Thoracic aorta (tissue), 2 donors: ENCODE measurements around the gene TNRC6C. TPM values are rescaled to one million over a fixed set of nuclear protein-coding genes. Genes with fewer than 3 reads are reported as not detected.

Experiments
- ATAC-seq: fragments of 150-250 bp; one replicate; pipeline ENCODE4 v1.8.0; 2017; ENCODE audit warnings: low read depth; ENCODE audit not compliant: insufficient number of reproducible peaks, low FRiP score
- DNase-seq: peaks from one replicate; pipeline ENCODE4 v3.0.0-alpha.2; 2020; ENCODE audit warnings: low spot score
- H3K27ac ChIP-seq, 2 donors: fragments of 200-600 bp; sonication (generic); 1 replicate in 1 of 2; 2 replicates in 1 of 2; pipeline ENCODE4 v1.5.1; 2016; ENCODE audit warnings: mild to moderate bottlenecking in 2 of 2, moderate library complexity in 2 of 2
- H3K27me3 ChIP-seq: fragments of 200-600 bp; sonication (generic); replicated peaks from 2 replicates; pipeline ENCODE4 v1.6.0; 2016; ENCODE audit warnings: mild to moderate bottlenecking; ENCODE audit not compliant: insufficient read depth
- H3K36me3 ChIP-seq: fragments of 200-600 bp; sonication (generic); one replicate; pipeline ENCODE4 v1.5.1; 2016
- H3K4me1 ChIP-seq, 2 donors: fragments of 200-600 bp; sonication (generic); 1 replicate in 1 of 2; 2 replicates in 1 of 2; pipeline versions ENCODE4 v1.5.1 to v1.6.0; 2016; ENCODE audit warnings: low read depth in 2 of 2, mild to moderate bottlenecking in 1 of 2; ENCODE audit not compliant: control insufficient read depth in 1 of 2
- H3K4me3 ChIP-seq: fragments of 200-600 bp; sonication (generic); 2 replicates; pipeline ENCODE4 v1.5.1; 2016; ENCODE audit warnings: mild to moderate bottlenecking
- H3K9me3 ChIP-seq: fragments of 200-600 bp; sonication (generic); 2 replicates; pipeline ENCODE4 v1.5.1; 2016
- total RNA-seq, 2 donors: library from RNA; depleted of rRNA; stranded (reverse); fragments of >200 nt; gene quantifications; one replicate each; pipeline versions ENCODE4 v1.1.0 to v1.2.3, GENCODE V29; 2016
- TF ChIP-seq, protein P1 (sequence below): fragments of 200-600 bp; sonication (generic); IDR thresholded peaks from one replicate; pipeline ENCODE4 v1.5.1; 2019; ENCODE audit warnings: antibody characterized with exemption

TNRC6C gene
- total RNA-seq, 2 donors from 2014 or later: 27.8 to 41.1 TPM

DNA sequence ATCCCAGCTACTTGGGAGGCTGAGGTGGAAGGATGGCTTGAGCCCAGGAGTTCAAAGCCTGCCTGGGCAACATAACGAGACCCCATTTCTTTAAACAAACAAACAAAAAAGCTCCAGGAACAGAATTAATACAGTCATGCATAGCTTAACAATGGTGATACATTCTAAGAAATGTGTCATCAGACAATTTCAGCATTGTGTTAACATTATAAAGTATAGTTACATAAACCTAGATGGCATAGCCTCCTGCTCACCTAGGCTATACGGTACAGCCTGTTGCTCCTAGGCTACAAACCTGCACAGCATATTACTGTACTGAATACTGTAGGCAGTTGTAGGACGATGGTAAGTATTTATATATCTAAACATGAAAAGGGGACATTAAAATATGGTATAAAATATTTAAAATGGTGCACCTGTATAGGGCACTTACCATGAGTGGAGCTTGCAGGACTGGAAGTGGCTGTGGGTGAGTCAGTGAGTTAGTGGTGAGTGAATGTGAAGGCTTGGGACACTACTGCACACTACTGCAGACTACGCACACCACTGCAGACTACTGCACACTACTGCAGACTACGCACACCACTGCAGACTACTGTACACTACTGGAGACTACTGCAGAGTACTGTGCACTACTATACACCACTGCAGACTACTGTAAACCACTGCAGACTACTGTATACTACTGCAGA lies 95.4 kb downstream of the TNRC6C start:
- H3K36me3 ChIP-seq: peaks cover 25% of the 10 kb centered on the region
- no peak overlapping the region for H3K4me3 ChIP-seq
- H3K27me3 ChIP-seq: no peaks in the 10 kb centered on the region
- peaks cover 13 to 19% of the 10 kb centered on the region in 2 donors for H3K4me1 ChIP-seq
- no peak for ATAC-seq
- DNase-seq: no peak
- H3K9me3 ChIP-seq: no peaks in the 10 kb centered on the region
- TF ChIP-seq, protein P1, sequence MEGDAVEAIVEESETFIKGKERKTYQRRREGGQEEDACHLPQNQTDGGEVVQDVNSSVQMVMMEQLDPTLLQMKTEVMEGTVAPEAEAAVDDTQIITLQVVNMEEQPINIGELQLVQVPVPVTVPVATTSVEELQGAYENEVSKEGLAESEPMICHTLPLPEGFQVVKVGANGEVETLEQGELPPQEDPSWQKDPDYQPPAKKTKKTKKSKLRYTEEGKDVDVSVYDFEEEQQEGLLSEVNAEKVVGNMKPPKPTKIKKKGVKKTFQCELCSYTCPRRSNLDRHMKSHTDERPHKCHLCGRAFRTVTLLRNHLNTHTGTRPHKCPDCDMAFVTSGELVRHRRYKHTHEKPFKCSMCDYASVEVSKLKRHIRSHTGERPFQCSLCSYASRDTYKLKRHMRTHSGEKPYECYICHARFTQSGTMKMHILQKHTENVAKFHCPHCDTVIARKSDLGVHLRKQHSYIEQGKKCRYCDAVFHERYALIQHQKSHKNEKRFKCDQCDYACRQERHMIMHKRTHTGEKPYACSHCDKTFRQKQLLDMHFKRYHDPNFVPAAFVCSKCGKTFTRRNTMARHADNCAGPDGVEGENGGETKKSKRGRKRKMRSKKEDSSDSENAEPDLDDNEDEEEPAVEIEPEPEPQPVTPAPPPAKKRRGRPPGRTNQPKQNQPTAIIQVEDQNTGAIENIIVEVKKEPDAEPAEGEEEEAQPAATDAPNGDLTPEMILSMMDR: no peak
- H3K27ac ChIP-seq: no peak overlapping the region

DNA sequence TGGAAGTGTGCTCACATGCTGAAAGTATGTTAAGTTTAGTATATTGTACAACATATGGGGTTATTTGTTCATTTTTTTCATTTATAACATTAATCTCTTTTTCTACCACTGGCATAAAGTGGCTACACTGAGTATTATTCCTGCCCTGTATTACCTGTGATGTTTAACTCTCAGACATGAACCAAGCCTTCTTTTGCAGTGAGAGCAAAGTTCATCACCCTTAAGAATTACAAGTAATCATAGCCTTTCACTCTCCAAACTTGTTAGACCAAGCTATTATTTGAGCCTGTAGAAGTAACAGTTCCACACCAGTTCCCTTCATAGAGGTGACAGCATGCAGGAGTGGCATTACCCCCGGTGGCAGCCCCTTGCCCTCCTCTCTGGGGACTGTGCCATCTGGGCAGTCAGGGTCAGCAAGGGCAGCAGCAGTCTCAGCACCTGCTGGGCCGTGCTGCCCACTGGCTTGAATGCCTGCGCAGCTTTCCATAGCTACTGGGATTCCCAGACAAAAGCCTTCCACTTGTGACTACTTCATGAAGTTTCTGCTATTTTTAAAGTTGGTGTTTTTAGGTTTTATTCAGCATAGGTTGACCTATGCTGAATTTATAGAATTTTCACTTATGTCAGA lies 98.7 kb downstream of the TNRC6C start:
- no peaks in the 10 kb centered on the region for H3K27me3 ChIP-seq
- no peak overlapping the region for H3K27ac ChIP-seq
- H3K9me3 ChIP-seq: no peaks in the 10 kb centered on the region
- H3K4me1 ChIP-seq: peaks cover 17 to 27% of the 10 kb centered on the region in 2 donors
- TF ChIP-seq, protein P1: no peak
- ATAC-seq (no peak), DNase-seq (no peak)
- H3K36me3 ChIP-seq: peaks cover 8% of the 10 kb centered on the region
- no peak overlapping the region for H3K4me3 ChIP-seq

DNA sequence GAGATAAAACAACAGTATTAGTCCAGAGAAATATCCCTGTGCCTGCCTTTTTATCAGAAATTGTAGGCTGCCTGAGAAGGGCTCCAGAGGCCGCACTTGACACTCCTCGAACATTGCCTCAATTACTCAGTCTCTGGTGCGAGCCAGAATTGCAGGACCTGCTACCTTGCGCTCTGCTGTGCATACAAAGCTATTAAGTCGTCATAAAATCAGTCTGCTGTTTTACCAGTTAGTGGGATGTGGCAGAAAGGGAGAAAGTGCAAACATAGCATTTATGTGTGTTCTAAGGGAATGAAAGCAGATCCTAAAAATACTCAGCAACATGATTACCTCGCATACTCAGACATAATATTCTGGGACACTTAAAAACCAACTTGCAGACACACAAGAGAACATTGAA lies 99.5 kb downstream of the TNRC6C start:
- ATAC-seq: no peak
- TF ChIP-seq, protein P1: no peak
- H3K36me3 ChIP-seq: peaks cover 8% of the 10 kb centered on the region
- no peaks in the 10 kb centered on the region for H3K27me3 ChIP-seq
- H3K9me3 ChIP-seq: no peaks in the 10 kb centered on the region
- H3K27ac ChIP-seq: no peak overlapping the region
- no peak for DNase-seq
- H3K4me3 ChIP-seq: no peak overlapping the region
- H3K4me1 ChIP-seq: peaks cover 17 to 27% of the 10 kb centered on the region in 2 donors

DNA sequence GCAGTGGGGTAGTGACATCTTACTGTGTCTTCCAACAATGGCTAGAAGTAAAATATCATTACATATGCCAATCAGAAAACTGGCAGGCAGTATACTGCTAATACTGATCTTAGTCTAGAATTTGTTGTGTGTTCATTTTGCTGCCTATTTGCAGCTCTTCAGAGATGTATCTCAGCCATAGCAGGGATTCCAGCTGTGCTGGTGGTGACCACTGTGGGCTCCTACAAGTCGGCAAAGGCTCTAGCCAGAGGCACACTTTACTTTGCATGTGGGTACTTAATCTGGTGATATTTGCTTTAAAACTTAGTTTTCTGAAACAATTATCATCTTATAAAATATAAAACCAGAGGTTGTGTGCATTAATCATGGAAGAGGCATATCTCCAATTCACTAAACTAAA lies 100.1 kb downstream of the TNRC6C start:
- Histone ChIP-seq H3K27ac (no peak overlapping the region), H3K4me1 (peaks cover 17 to 27% of the 10 kb centered on the region in 2 donors), H3K9me3 (no peaks in the 10 kb centered on the region), H3K4me3 (no peak overlapping the region), H3K36me3 (peaks cover 8% of the 10 kb centered on the region), H3K27me3 (no peaks in the 10 kb centered on the region)
- ATAC-seq (no peak), DNase-seq (no peak)
- TF ChIP-seq, protein P1: no peak

DNA sequence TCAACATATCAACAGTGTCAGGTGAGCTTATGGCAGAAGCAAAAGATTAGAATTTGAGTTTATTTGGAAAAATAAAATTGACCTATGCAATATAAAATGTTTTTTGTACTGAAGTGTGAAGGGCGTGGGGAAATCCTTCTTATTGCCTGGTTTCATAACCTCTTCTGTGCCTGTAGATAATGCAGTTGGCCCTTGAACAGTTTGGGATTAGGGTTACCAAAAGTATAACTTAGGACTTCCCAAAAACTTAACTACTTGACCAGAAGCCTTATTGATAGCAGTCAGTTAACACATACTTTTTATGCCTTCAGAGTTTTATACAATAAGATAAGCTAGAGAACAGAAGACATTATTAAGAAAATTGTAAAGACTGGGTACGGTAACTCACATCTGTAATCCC lies 104.1 kb downstream of the TNRC6C start:
- no peaks in the 10 kb centered on the region for H3K27me3 ChIP-seq
- TF ChIP-seq, protein P1: no peak
- peaks cover 14 to 21% of the 10 kb centered on the region in 2 donors for H3K4me1 ChIP-seq
- no peak overlapping the region for H3K27ac ChIP-seq
- H3K36me3 ChIP-seq: peaks cover 15% of the 10 kb centered on the region
- H3K9me3 ChIP-seq: no peaks in the 10 kb centered on the region
- no peak overlapping the region for H3K4me3 ChIP-seq
- ATAC-seq (no peak), DNase-seq (no peak)
